GM21528 (cell line): ENCODE data around the gene SLC26A9.

Experiments used
- ATAC-seq: cut with Tn5 transposase; IDR thresholded peaks from one replicate; pipeline ENCODE4 v1.9.1; 2021; ENCODE audit warnings: mild to moderate bottlenecking, moderate library complexity; ENCODE audit not compliant: unreplicated experiment, low FRiP score

The SLC26A9 gene

GRCh38 chr1:205950280-205950679 lies 7.0 kb upstream of the SLC26A9 start:
- ATAC-seq, result no peak

- ATAC-seq, result no peak
These were observed 6.5 kb upstream of the SLC26A9 start for GRCh38 chr1:205949753-205950152.

GRCh38 chr1:205948886-205949285 lies 5.6 kb upstream of the SLC26A9 start:
- ATAC-seq, result no peak

GRCh38 chr1:205948039-205948438 lies 4.8 kb upstream of the SLC26A9 start:
- ATAC-seq, result no peak

GRCh38 chr1:205947024-205947423 lies 3.8 kb upstream of the SLC26A9 start:
- ATAC-seq, result no peak

- ATAC-seq, result no peak
These were observed 1.8 kb upstream of the SLC26A9 start for GRCh38 chr1:205945069-205945468.

- ATAC-seq, result no peak
These were observed 1.3 kb upstream of the SLC26A9 start for GRCh38 chr1:205944525-205944924.

- ATAC-seq, result no peak
These were observed 561 bp downstream of the SLC26A9 start for GRCh38 chr1:205942631-205943159.

- ATAC-seq, result no peak
These were observed 2.5 kb downstream of the SLC26A9 start for GRCh38 chr1:205940710-205941109.

GRCh38 chr1:205939690-205940330 lies 3.4 kb downstream of the SLC26A9 start:
- ATAC-seq, result no peak

GRCh38 chr1:205938682-205939081 lies 4.6 kb downstream of the SLC26A9 start:
- no peak for ATAC-seq

- ATAC-seq, result no peak
These were observed 6.2 kb downstream of the SLC26A9 start for GRCh38 chr1:205936846-205937586.

GRCh38 chr1:205936311-205936710 lies 6.9 kb downstream of the SLC26A9 start:
- no peak for ATAC-seq

- no peak for ATAC-seq
These were observed 7.4 kb downstream of the SLC26A9 start for GRCh38 chr1:205935869-205936268.

- ATAC-seq, result no peak
These were observed 8.5 kb downstream of the SLC26A9 start for GRCh38 chr1:205934788-205935187.

- no peak for ATAC-seq
These were observed 9.3 kb downstream of the SLC26A9 start for GRCh38 chr1:205933671-205934618.

- ATAC-seq, result no peak
These were observed 10.5 kb downstream of the SLC26A9 start for GRCh38 chr1:205932776-205933175.

GRCh38 chr1:205930799-205931281 lies 12.4 kb downstream of the SLC26A9 start:
- ATAC-seq, result no peak

- ATAC-seq, result no peak
These were observed 13.1 kb downstream of the SLC26A9 start for GRCh38 chr1:205930195-205930577.

GRCh38 chr1:205929496-205930194 lies 13.6 kb downstream of the SLC26A9 start:
- no peak for ATAC-seq
